GM12875 (cell line): ENCODE measurements around the gene COL6A5.

Experiments used
- H3K4me3 ChIP-seq: one replicate; pipeline ENCODE4 v1.5.1; 2011; ENCODE audit warnings: low read depth, low read length, control low read depth
- CTCF ChIP-seq: IDR thresholded peaks from 2 replicates; pipeline ENCODE4 v1.5.1; 2011; ENCODE audit warnings: low read depth, mild to moderate bottlenecking, control low read depth, inconsistent platforms, low read length, moderate library complexity, borderline replicate concordance; ENCODE audit not compliant: insufficient read depth

Gene COL6A5

GRCh38 chr3:130386604-130387263 is 41.3 kb downstream of the COL6A5 start:
- H3K4me3 ChIP-seq = no peak overlapping the region
- TF ChIP-seq CTCF = no peak

- TF ChIP-seq CTCF = no peak
These were observed 44.4 kb downstream of the COL6A5 start for GRCh38 chr3:130389743-130390478.

GRCh38 chr3:130392266-130392665 is 46.8 kb downstream of the COL6A5 start:
- no peak for TF ChIP-seq CTCF
- H3K4me3 ChIP-seq = no peak overlapping the region

More at GRCh38 chr3:130389743-130390478, 44.4 kb downstream of the COL6A5 start:
- no peak overlapping the region for H3K4me3 ChIP-seq

- no peak overlapping the region for H3K4me3 ChIP-seq
- no peak for TF ChIP-seq CTCF
These were observed 48.1 kb downstream of the COL6A5 start for GRCh38 chr3:130393594-130393993.

- no peak overlapping the region for H3K4me3 ChIP-seq
- TF ChIP-seq CTCF = no peak
These were observed 49.9 kb downstream of the COL6A5 start for GRCh38 chr3:130395331-130395730.

GRCh38 chr3:130395916-130396315 is 50.4 kb downstream of the COL6A5 start:
- no peak for TF ChIP-seq CTCF
- H3K4me3 ChIP-seq = no peak overlapping the region

- no peak for TF ChIP-seq CTCF
These were observed 58.9 kb downstream of the COL6A5 start for GRCh38 chr3:130404401-130404800.

More at GRCh38 chr3:130404401-130404800, 58.9 kb downstream of the COL6A5 start:
- H3K4me3 ChIP-seq = no peak overlapping the region
